IPS-18a (cell line): ENCODE results near the gene PIM3.

Experiments
- H3K27ac ChIP-seq: one replicate; pipeline ENCODE4 v1.5.1; 2013; ENCODE audit warnings: low read length
- H3K27me3 ChIP-seq: one replicate; pipeline ENCODE4 v1.6.1; 2013; ENCODE audit warnings: mild to moderate bottlenecking, low read length; ENCODE audit not compliant: control insufficient read depth, insufficient read depth
- H3K36me3 ChIP-seq: one replicate; pipeline ENCODE4 v1.6.1; 2013; ENCODE audit warnings: low read depth, low read length; ENCODE audit not compliant: control insufficient read depth
- H3K4me1 ChIP-seq: one replicate; pipeline ENCODE4 v1.6.1; 2013; ENCODE audit warnings: low read depth, low read length; ENCODE audit not compliant: control insufficient read depth
- H3K4me3 ChIP-seq: one replicate; pipeline ENCODE4 v1.5.1; 2013; ENCODE audit warnings: low read length
- H3K9ac ChIP-seq: one replicate; pipeline ENCODE4 v1.6.1; 2013; ENCODE audit warnings: mild to moderate bottlenecking, low read length, moderate library complexity
- H3K9me3 ChIP-seq: one replicate; pipeline ENCODE4 v1.6.1; 2013; ENCODE audit warnings: low read depth, low read length; ENCODE audit not compliant: control insufficient read depth

Gene PIM3

DNA sequence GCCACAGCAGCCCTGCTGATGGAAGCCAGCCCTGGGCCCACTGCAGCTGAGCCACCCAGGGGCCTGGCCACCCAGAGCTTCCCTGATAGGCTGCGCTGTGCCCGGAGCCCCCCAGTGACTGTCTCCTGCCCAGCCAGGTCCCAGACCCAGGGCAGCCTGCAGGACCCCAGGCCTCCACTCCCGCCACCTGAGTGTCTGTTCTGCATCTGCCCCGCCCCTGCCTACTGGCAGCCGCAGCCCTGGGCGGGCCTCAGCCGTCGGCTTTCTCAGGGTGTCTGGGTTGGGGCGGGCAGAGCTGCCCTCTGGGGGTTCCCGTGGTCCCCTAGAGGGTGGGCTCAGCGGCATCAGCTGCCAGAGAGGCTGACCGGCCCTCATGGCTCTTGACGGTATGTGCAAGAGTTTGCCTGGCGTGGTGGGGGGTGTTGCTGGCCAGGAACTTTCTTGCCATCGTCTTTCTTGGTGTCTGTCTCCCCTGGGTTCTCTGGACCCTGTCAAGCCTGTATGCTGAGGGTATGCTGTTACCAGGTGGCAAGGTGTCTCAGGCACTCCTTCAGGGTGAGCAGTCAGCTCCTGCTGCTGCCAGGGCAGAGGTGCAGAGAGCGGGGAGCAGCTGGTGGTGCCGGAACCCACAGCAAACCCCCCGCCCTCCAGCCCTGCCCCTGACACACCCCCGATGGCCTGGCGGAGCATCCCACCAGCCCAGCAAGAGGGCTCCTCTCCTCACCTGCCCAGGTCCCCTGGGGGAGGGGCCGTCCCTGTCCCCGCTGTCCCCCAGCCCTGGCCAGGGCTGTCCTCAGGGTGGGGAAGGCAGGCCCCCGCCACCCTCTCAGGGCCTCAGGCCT lies 12.2 kb upstream of the PIM3 start:
- no peaks in the 10 kb centered on the region for H3K27me3 ChIP-seq
- no peaks in the 10 kb centered on the region for H3K9me3 ChIP-seq
- no peak overlapping the region for H3K9ac ChIP-seq
- no peaks in the 10 kb centered on the region for H3K4me1 ChIP-seq
- no peaks in the 10 kb centered on the region for H3K36me3 ChIP-seq
- H3K27ac ChIP-seq, result no peak overlapping the region
- no peak overlapping the region for H3K4me3 ChIP-seq

DNA sequence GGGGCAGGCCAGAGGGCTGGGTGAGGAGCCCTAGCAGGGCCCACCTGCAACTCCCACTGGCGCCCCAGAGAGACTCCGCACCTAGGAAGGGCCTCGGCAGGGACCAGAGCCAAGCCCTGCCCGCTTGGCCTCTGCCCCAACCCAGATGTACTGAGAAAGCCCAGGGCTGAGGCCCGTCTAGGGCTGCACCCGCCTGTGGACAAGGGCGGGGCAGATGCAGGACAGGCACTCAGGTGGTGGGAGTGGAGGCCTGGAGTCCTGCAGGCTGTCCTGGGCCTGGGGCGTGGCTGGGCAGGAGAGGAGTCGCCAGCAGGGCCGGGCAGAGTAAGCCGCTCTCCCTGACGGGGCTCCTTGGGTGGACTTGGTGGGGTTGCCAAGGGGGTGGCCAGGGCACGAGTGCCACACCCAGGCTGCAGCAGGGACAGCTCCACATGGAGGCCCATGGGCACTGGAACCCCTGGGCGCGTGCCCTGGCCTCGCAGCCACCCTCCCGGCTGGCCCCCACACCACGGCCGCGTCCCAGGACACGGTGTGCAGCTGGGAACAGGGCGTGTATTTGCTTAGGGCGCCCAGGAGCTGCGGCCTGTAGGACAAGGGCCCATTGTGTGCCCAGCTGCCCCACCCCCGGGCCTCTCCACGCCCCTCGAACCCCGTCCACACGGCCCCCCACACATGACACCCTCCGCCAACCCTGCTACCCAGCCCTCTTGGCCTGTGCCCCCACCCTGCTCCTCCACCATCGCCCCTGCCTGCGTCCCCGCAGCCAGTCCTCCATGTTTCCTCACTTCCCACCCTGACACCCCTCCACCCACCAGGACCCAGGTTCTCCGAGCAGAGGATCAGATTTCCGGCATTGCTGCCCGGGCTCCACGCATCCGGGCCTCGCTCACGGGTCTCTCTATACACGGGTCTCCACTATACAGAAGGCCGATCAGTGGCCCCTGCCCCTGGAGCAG lies 11.3 kb upstream of the PIM3 start:
- Histone ChIP-seq H3K4me1 (no peaks in the 10 kb centered on the region), H3K4me3 (no peak overlapping the region)

DNA sequence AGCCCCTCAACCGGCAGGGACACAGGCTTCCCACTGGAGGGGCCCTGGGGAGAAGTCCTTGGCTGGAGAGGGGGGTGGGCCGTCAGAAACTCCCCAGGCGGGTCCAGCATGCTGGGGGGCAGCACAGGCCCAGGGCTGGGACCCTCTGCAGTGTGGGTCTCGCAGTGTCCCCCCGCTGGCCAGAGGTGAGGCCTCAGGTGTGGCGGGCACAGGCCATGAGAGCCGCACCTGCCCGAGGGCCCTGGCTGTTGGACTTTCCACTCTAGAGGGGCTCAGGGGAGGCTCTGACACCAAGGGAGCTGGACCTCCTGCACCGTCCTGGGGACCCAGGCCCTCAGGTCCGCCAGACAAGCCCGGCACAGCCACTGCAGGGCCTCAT lies 10.7 kb upstream of the PIM3 start:
- no peaks in the 10 kb centered on the region for H3K36me3 ChIP-seq
- no peak overlapping the region for H3K4me3 ChIP-seq
- no peak overlapping the region for H3K27ac ChIP-seq
- no peaks in the 10 kb centered on the region for H3K4me1 ChIP-seq
- no peaks in the 10 kb centered on the region for H3K9me3 ChIP-seq
- no peaks in the 10 kb centered on the region for H3K27me3 ChIP-seq
- no peak overlapping the region for H3K9ac ChIP-seq

More for the DNA sequence above, 11.3 kb upstream of the PIM3 start:
- Histone ChIP-seq H3K9ac (no peak overlapping the region), H3K27ac (no peak overlapping the region), H3K27me3 (no peaks in the 10 kb centered on the region), H3K9me3 (no peaks in the 10 kb centered on the region), H3K36me3 (no peaks in the 10 kb centered on the region)

DNA sequence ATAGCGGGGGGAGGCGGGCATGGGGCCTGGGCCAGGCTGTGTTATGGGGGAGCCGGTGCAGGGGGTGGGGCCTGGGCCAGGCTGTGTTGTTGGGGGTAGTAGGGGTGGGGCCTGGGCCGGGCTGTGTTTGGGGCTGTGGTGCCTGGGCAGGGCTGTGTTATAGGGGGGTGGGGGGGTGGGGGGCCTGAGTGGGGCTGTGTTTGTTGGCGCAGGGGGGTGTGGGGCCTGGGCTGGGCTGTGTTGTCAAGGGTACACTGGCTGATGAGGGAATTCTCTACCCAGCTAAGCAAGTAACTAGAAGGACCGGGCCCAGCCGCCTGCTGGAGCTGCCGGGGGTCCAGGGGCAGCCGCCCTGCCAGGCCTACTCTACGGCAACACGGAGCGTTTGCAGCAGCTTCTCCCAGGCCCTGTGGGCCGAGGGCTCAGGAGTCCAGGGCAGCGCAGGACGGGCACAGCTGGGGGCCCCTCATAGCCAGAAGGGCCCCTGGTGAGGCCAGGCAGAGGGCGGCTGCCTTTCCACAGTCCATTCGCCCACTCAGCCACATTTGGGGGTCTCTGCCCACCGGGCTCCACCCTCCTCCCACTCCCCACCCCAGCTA lies 10.1 kb upstream of the PIM3 start:
- Histone ChIP-seq H3K4me3 (no peak overlapping the region), H3K27me3 (no peaks in the 10 kb centered on the region), H3K36me3 (no peaks in the 10 kb centered on the region), H3K4me1 (no peaks in the 10 kb centered on the region), H3K27ac (no peak overlapping the region), H3K9ac (no peak overlapping the region), H3K9me3 (no peaks in the 10 kb centered on the region)

DNA sequence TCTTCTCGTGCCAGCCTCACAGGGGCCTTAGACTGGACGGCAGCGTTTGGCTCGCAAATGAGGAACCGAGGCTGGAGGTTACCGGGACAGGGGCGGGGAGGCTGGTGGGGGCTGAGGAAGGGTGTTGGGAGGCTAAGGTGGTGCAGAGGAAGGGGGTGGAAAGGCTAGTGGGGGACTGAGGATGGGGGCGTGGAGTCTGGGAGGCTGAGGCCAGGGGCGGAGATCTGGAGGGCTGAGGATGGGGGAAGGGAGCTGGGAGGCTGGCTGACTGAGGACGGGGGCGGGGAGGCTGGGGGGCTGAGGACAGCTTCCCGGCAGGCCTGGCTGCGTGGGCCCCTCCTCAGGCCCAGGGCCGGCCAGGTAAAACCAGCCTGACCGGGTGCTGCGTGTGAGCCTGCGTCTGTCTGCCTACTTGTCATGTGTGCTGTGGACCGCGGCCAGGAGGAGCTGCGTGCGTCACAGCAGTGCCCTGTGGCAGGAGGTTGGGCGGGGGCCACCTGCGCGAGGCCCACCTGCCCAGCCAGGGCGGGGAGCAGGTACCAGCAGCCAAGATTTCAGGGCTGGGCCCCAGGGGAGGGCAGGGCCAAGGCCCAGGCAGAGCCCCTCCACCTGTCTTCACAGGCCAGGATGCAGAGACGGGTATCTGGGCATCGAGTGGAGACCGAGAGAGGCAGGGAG lies 9.4 kb upstream of the PIM3 start:
- Histone ChIP-seq H3K36me3 (no peaks in the 10 kb centered on the region), H3K9me3 (no peaks in the 10 kb centered on the region), H3K4me3 (no peak overlapping the region), H3K9ac (no peak overlapping the region), H3K27ac (no peak overlapping the region), H3K27me3 (no peaks in the 10 kb centered on the region), H3K4me1 (no peaks in the 10 kb centered on the region)

DNA sequence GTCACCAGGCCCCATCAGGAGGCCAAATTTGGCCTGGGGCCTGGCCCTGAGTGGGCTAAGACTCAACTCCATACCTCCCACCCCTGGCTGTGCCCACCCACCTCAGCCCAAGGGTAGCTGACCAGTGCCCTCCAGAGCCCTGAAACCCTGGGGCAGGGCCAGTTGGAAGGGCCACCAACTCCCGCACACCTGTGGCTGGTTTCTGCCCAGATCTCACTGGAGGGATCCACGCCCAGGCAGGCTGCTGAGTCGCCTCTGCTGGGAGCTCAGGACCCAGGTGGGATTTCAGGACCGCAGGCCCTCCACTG lies 8.9 kb upstream of the PIM3 start:
- Histone ChIP-seq H3K27ac (no peak overlapping the region), H3K4me1 (no peaks in the 10 kb centered on the region), H3K36me3 (no peaks in the 10 kb centered on the region), H3K9ac (no peak overlapping the region), H3K27me3 (no peaks in the 10 kb centered on the region), H3K4me3 (no peak overlapping the region), H3K9me3 (no peaks in the 10 kb centered on the region)

DNA sequence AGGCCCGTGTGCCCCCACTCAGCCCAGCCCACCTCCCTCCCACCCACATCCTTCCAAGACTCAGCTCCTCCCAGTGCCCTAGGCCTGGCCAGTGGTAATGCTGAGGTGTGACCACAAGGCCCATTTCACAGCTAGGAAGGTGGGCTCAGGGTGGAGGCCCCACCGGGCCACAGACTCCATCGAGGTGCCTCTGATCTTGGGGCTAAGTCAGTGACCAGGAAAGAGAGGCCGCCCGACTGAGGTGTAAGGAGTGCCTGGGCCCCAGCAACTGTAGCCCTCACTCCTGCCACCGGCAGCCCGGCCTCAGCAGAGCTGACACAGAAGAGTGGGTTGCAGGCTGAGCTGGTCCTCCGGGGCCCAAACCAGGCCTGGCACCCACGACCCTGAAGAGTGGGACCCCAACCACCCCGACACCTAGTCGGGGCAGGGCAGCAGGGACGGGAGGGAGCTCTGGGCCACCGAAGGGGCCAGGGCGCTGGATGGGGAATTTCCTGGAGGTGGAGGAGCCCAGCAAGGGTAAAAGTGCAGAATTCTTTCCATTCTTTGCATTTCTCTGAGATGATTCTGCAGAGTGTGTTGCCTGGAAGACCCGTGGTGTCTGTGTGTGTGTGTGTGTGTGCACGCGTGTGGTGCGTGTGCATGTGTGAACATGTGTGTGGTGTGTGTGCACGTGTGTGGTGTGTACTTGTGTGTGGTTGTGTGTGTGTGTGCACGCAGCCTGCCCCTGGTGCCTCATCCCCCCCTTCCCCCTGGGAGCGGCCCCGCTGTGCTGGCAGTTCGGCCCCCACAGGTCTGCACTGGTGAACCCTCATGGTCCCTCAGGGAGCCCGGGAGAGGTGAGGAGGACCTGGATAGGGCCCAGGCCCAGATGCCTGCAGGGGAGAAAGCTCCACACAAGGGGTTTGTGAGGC lies 8.3 kb upstream of the PIM3 start:
- no peaks in the 10 kb centered on the region for H3K4me1 ChIP-seq
- no peak overlapping the region for H3K4me3 ChIP-seq
- H3K9ac ChIP-seq, result no peak overlapping the region
- no peaks in the 10 kb centered on the region for H3K9me3 ChIP-seq
- no peaks in the 10 kb centered on the region for H3K27me3 ChIP-seq
- no peaks in the 10 kb centered on the region for H3K36me3 ChIP-seq
- H3K27ac ChIP-seq, result no peak overlapping the region

DNA sequence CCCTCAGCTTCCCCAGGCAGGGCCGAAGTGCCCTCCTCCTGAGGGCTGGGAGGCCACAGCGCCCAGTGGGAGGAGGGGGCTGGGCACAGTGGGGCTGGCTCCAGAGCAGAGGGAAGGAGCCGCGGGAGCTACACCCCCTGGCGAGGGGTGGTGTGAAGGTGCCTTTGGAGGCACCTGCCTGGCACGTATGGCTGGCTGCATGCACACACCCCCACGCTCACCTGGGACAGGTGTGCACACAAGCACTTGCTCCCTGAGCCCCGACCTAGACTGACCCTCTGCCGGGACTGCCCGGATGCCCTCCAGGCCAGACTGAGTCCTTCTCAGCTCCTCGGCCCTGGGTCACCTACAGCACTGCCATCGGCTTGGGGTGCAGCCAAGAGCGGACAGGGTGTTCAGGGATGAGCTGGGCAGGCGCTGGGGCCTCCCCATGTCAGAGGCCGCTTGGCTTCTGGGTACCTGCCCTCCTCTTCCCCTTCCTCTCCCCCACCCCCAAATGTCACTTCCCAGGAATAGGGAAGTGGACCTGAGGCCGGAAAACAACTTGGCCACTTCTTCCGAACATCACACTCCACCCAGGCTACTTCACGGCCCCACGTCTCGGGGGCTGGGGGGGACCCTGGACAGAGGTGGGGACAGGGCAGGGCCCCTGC lies 7.4 kb upstream of the PIM3 start:
- Histone ChIP-seq H3K4me1 (no peaks in the 10 kb centered on the region), H3K9me3 (no peaks in the 10 kb centered on the region), H3K27me3 (no peaks in the 10 kb centered on the region), H3K27ac (no peak overlapping the region), H3K36me3 (no peaks in the 10 kb centered on the region), H3K4me3 (no peak overlapping the region), H3K9ac (no peak overlapping the region)

DNA sequence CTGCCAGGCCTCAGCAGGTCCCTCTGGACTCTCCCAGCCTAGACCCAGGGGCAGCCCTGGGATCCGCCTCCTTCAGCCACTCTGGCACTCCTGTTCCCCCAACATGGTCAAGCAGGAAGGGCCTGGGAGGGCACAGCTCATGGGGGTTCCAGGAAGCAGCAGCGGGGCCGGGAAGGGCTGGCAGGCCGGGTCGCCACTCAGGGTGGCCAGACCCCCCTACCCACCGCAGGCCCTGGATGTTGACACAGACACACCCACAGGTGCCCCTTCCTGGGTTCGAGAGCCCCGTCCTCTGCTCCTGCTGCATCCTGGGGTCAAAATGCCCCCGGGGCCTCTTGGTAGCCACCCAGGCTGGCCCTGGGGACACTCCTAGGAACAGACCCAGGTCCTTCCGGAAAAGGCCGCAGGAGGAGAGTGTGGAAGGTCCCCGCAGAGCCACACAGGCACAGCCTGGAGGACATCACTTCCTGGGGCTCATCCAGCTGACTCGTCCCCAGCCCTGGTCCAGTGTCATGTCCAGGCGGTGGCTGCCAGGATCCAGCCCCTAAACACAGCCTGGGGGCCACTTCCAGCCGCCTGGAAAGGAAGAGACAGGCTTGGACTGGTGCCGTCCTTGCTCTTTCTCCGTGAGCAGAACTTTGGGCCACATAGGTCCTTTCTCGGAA lies 6.8 kb upstream of the PIM3 start:
- Histone ChIP-seq H3K9ac (no peak overlapping the region), H3K27ac (no peak overlapping the region), H3K27me3 (no peaks in the 10 kb centered on the region), H3K4me3 (no peak overlapping the region), H3K9me3 (no peaks in the 10 kb centered on the region), H3K36me3 (no peaks in the 10 kb centered on the region), H3K4me1 (no peaks in the 10 kb centered on the region)

DNA sequence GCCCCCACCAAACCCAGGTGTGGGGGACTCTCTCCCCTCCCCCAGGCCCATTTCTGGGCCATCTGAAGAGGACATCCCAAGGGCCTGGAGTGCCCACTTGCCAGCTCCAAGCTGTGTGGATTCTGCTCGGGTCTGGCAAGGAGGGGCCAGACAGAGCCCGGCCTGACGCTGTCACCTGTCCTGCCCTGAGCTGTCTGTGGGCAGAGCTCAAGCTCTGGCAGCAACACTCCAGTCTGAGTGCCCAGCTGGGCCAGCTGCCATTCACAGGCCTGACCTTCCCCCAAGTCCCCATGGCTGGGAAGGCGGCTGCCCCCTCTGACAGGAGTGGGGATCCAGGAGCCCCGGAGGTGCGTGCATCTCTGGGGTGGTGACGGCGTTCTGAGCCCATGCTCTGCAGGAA lies 6.2 kb upstream of the PIM3 start:
- Histone ChIP-seq H3K27ac (no peak overlapping the region), H3K36me3 (no peaks in the 10 kb centered on the region), H3K9me3 (no peaks in the 10 kb centered on the region), H3K9ac (no peak overlapping the region), H3K4me1 (no peaks in the 10 kb centered on the region), H3K27me3 (peaks cover 1% of the 10 kb centered on the region), H3K4me3 (no peak overlapping the region)
